ENCODE results near the gene FOSL1.

GRCh38 chr11:65921876-65922275, 21.7 kb upstream of the FOSL1 start:
- no peak for TF ChIP-seq EZH2 (IDR thresholded peaks at IDR 0.05; ENCODE audit: borderline replicate concordance, low read length)
- no peak for TF ChIP-seq CTCF (IDR thresholded peaks at IDR 0.05; ENCODE audit: low read length)
